HL-60/S4 treated with retinoic acid at 250 ng/mL for 4 days and 3 days (cell line): ENCODE data around the gene GABBR2.

Experiments
- in situ Hi-C: fragments of 300-500 bp; cut with MboI; formaldehyde crosslinking; loops from 2 replicates; pipeline ENCODE4 v1.7.0; 2022; ENCODE audit warnings: low sequenced_read_pairs

Gene GABBR2

GRCh38 chr9:98332405-98332831, 376.3 kb downstream of the GABBR2 start:
- in situ Hi-C loops, result no loop called here

DNA sequence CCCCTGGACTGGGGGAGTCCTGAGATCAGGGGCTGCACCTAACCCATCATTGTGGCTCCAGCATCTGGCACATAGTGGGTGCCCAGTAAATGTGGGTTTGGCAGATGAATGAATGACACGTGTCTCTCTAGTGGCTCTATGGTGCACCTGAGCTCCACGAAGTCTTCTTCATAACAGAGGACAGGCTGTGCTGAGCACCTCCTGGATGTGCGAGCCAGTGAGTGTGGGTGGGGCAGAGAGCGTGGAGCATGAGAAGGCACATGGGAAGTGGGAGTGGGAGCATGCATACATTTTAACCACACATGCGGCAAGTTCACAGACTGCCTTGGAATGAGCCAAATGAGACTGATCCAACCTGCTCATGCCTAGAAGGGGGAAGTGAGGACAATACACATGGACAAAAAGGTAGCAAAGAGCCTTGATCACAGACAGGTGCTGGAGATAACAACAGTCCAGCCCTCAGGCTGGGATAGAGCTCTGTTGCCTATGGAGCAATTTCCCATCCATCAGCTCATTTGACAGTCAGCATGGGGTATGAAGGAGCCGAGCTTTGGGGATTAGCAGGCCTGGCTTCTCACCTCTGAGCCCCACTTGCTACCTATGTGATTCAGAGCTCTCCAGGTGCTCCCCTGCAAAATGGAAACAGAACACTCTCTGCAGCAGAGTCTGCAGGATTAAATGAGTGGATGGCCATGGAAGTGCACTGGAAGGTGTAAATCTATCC, 377.0 kb downstream of the GABBR2 start:
- in situ Hi-C loops, result no loop called here

DNA sequence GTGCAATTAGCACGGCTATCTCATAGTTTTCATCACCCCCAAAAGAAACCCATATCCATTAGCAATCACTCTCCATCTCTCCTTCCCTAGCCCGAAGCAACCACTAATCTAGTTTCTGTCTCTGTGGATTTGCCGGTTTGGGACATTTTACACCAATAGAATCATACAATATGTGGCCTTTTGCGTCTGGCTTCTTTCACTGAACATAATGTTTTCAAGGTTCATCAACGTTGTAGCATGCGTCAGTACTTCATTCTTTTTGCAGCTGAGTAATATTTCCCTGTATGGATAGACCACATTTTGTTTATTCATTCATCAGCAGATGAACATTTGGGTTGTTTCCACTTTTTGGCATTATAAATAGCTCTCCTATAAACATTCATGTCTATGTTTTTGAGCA, 377.9 kb downstream of the GABBR2 start:
- in situ Hi-C loops, result no loop called here

GRCh38 chr9:98329904-98330303, 378.8 kb downstream of the GABBR2 start:
- in situ Hi-C loops, result no loop called here

GRCh38 chr9:98329281-98329680, 379.5 kb downstream of the GABBR2 start:
- in situ Hi-C loops, result no loop called here

GRCh38 chr9:98328770-98329169, 380.0 kb downstream of the GABBR2 start:
- in situ Hi-C loops, result no loop called here

DNA sequence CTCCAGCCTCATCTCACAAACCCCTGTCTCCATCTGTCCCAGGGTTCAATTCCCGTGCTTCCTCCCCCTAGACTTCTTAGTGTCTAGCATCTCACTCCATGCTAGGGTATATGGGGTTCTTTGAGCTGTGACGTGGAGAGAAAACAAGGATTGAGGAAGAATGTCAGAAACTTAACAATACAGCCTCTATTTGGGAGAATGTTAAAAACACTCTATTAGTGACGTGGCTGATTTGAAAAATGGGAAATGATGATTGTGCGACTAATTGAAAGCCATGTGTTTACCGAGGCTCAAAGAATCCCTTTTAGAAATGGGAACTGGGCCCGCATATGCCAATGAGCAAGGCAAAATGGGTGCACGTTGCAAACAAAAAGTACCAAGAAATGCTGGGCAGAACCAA, 380.6 kb downstream of the GABBR2 start:
- in situ Hi-C loops, result no loop called here

DNA sequence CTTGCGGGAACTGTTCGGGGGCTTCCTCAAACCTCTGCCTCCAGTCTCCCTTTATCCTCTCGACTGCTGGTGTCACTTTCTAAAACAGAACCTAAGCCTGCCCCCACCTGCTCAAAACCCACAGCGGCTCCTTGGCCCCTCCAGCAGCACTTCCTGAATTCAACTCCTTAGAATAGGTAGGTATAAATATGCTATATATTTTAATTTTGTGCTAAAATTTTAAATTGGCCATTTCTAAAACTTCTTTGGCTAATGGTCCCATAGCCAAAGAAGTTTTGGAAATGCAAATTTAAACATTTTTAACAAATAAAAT, 381.5 kb downstream of the GABBR2 start:
- in situ Hi-C loops, result no loop called here

- in situ Hi-C loops, result no loop called here
Observed at GRCh38 chr9:98326459-98327248, 382.1 kb downstream of the GABBR2 start.

DNA sequence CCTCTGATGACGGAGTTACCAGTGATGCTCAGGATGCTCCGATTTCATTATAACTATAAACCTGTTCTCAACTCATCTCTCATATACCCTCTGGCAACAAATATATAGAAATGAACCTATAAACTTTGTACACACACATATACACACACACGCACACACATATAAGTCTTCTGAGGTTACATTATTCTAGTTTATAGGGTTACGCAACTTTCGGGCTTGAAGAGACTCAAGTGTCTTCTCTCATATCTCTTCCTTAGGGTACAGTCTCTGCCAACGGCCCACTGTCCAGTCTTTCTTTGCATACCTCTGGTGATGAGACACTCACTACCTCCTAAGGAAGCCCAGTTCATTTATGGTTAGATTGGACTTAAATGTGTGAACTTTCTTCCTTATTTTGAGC, 383.9 kb downstream of the GABBR2 start:
- in situ Hi-C loops, result no loop called here

GRCh38 chr9:98323831-98324135, 385.0 kb downstream of the GABBR2 start:
- in situ Hi-C loops, result no loop called here

GRCh38 chr9:98323051-98323830, 385.5 kb downstream of the GABBR2 start:
- in situ Hi-C loops, result no loop called here

DNA sequence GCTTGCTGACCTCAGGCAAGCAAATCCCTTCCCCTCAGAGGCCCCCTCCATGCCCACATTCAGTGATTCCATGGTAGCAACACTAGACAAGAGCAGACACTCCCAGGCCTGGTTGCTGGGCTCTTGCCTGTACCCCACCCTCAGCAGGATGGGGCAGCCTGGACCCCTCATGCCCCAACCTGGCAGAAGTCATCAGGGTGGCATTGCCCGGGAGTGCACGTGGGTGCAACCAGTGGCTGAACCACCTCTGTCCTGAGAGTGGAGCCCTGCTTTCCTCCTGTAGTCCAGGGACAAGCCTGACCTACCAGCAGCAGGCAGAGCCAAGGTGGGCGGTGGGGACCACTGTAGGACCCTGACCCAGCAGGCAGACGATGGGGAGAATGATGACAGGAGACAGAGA, 387.5 kb downstream of the GABBR2 start:
- in situ Hi-C loops, result no loop called here

GRCh38 chr9:98318834-98319478, 389.8 kb downstream of the GABBR2 start:
- in situ Hi-C loops, result no loop called here

DNA sequence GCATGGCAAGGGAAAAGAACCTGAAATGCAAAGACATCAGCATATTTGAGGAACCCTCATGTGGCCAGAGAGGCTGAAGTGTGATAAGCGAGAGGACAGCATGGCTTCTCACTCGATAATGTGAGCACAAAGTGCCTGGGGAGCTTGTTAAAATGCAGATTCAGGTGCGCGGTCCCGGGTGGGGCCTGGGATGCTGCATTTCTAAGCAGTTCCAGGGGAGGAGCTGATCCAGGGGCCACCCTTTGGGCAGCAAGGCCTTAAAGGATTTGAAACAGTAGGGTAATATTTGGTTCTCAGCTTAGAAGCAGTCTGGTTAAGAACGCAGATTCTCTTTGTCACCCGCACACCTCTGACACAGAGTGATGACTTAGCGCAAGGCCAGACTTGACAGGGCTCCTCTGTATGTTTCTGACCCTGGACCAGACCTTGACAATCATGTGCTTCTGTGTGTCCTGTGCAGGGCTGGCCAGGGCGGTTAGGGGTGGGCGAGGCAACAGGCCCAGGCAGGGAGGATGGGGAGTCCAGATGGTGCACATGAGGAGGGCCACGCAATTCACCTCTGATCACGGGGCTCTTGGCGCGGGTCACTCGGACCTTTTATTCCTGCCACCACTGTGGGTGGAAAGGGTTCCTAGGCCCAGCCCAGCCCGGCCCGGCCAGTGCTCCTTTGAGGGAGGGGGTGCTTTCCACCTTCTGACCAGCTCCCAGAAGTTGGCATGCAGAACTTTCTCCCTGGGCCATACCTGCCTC, 390.5 kb downstream of the GABBR2 start:
- in situ Hi-C loops, result no loop called here

DNA sequence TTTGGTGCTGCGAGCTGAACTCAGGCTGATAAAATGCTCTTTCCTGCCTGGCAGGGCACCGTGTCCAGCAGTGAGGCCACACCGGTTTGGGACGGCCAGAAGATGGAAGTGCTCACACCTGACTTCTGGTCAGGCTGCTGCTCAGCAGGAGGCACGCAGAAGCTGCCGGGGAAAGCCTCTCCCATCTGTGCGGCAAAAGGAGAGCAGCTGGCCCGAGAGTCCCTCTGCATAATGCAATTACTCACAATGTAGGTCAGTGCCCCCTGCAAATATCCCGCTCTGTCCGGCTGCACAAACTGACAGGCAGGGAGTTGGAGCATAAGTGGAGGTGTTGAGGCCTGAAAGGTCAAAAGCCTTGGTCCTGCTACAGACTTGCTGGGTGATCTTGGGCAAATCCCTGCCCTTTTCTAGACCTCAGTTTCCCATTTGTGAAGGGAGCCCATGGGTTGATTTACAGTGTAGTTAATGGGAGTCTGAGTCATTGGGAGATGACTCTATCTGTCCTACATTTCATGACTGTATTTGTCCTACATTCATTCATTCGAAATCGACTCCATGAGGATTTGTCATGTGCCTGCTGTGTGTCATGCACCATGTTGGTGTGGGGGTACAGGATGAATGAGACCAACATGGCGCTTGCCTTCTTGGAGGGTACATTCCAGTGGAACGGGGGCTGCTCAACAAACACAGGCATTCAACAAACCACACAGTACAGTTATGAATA, 391.4 kb downstream of the GABBR2 start:
- in situ Hi-C loops, result no loop called here

GRCh38 chr9:98316445-98317133, 392.1 kb downstream of the GABBR2 start:
- in situ Hi-C loops, result no loop called here

DNA sequence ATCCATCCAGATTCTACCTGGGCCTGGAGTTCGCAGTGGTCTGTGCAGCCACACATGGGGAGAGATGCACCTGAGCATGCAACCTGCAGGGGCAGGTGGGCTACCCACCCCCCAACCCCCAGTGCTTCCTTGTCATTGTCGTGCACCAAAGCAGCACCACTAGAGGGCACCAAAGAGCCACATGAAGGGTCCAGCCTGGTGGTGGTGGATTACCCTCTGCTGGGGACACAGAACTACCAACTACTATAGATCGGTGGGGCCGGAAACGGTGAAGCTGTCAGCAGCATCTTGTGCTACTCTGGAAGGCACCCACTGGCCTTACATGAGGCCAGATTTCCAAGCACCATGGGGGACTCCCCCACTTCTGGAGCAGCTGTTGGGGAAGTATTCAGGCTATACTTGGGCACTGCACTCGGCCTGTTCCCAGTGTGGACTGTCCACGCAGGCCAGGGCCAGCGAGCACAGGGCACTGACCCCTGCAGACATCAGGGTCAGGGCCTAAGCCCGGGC, 393.1 kb downstream of the GABBR2 start:
- in situ Hi-C loops, result no loop called here

DNA sequence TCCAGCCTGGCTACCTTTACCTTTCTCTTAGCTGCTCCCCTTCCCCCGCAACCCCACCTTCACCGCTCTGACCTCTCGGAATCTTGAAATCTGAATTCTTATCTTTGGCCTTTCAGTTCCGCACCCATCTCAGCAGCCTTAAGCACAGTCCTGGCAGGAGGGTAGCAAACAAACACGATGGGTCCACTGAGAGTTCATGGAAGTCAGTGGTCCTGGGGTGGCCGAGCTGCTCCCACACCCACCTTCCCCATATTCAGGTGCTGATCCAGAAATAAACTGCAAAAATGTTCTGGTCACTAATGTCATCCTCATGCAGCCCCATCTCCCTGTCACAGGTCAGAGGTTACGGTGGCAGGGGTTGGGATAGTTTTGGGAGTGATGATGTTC, 393.7 kb downstream of the GABBR2 start:
- in situ Hi-C loops, result no loop called here
